ENCODE results near the gene EHD2. TPM values are rescaled to one million over a fixed set of nuclear protein-coding genes. Genes with fewer than 3 reads are reported as not detected.

The EHD2 gene
- total and polyA plus RNA-seq, 7 experiments from 2014 or later, result 0.15 to 0.37 (median 0.19) TPM; not detected in 4

DNA sequence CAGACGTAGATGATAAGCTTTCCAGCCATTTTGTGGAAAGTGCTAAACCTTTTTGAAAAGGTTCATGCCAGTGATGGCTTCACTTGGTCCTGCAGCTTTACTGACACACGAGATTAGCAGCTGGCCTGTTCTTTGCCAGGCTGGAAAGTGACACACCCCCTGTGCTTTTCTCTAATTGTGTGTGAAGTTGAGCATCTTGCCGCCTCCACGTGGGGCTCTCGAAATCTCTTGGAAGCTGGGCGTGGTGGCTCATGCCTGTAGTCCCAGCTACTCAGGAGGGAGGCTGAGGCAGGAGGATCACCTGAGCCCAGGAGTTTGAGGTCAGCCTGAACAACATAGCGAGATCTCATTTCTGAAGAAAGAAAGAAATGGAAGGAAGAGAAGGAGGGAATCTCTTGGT lies 25.3 kb upstream of the EHD2 start:
- H3K9me3 Mint-ChIP-seq, result no peaks in the 10 kb centered on the region
- no peaks in the 10 kb centered on the region for H3K27me3 Mint-ChIP-seq
- no peak for ATAC-seq
- DNase-seq, result no peak
- H3K36me3 Mint-ChIP-seq, result peaks cover 0 to 26% (median 11%) of the 10 kb centered on the region in 5 donors
- ChIA-PET POLR2A (no interaction called here), CTCF (interaction anchor here (0.6 to 1.7 kb wide), 2 partner anchors 11 to 212 kb away, joined by 3 read pairs; no protein-coding TSS in a partner anchor)
- H3K36me3 ChIP-seq (ENCODE audit: control insufficient read depth in 2 of 3, insufficient read depth in 3 of 3, low read length in 3 of 3), result peaks cover 0 to 27% (median 0%) of the 10 kb centered on the region in 3 experiments
- H3K4me3 Mint-ChIP-seq, result peak overlapping the region in 1 of 10 donors; percentile 23
- intact Hi-C loops (cut with micrococcal nuclease), result no loop called here
- peak overlapping the region in 4 of 9 donors; percentile 20 to 69 (median 56) for H3K27ac Mint-ChIP-seq
- no peaks in the 10 kb centered on the region for H3K4me1 ChIP-seq (ENCODE audit: control insufficient read depth in 2 of 2, insufficient read depth in 2 of 2, low read length in 2 of 2)
- H3K9me3 ChIP-seq (ENCODE audit: control insufficient read depth in 2 of 3, low read length in 3 of 3), result no peaks in the 10 kb centered on the region
- H3K4me3 ChIP-seq (ENCODE audit: low read length), result no peak overlapping the region
- peaks cover 0 to 5% (median 0%) of the 10 kb centered on the region in 7 donors for H3K4me1 Mint-ChIP-seq
- H3K27ac ChIP-seq (ENCODE audit: low read depth, low read length), result no peak overlapping the region
- H3K27me3 ChIP-seq (ENCODE audit: control insufficient read depth in 2 of 2, insufficient read depth in 2 of 2, low read length in 2 of 2), result no peaks in the 10 kb centered on the region

GRCh38 chr19:47691090-47691489 lies 22.1 kb upstream of the EHD2 start:
- DNase-seq, result no peak
- Histone ChIP-seq H3K27ac (ENCODE audit: low read depth, low read length) (no peak overlapping the region), H3K36me3 (ENCODE audit: control insufficient read depth in 2 of 3, insufficient read depth in 3 of 3, low read length in 3 of 3) (peaks cover 0 to 33% (median 0%) of the 10 kb centered on the region in 3 experiments), H3K27me3 (ENCODE audit: control insufficient read depth in 2 of 2, insufficient read depth in 2 of 2, low read length in 2 of 2) (no peaks in the 10 kb centered on the region), H3K4me1 (ENCODE audit: control insufficient read depth in 2 of 2, insufficient read depth in 2 of 2, low read length in 2 of 2) (no peaks in the 10 kb centered on the region), H3K9me3 (ENCODE audit: control insufficient read depth in 2 of 3, low read length in 3 of 3) (no peaks in the 10 kb centered on the region), H3K4me3 (ENCODE audit: low read length) (no peak overlapping the region)
- ATAC-seq, result no peak
- Mint-ChIP-seq H3K27ac (peak overlapping the region in 1 of 9 donors; percentile 43), H3K4me3 (no peak overlapping the region), H3K4me1 (peaks cover 0 to 4% (median 0%) of the 10 kb centered on the region in 7 donors), H3K36me3 (peaks cover 0 to 24% (median 6%) of the 10 kb centered on the region in 5 donors), H3K9me3 (no peaks in the 10 kb centered on the region), H3K27me3 (no peaks in the 10 kb centered on the region)
- POLR2A ChIA-PET, result interaction anchor here (0.9 kb wide), 1 partner anchor 26 kb away, joined by 3 read pairs; no protein-coding TSS in a partner anchor
- CTCF ChIA-PET, result interaction anchor here (1.1 kb wide), 1 partner anchor 255 kb away, joined by 3 read pairs; no protein-coding TSS in a partner anchor
- intact Hi-C loops (cut with micrococcal nuclease), result no loop called here

- ChIA-PET CTCF (no interaction called here), POLR2A (no interaction called here)
- intact Hi-C loops (cut with micrococcal nuclease), result no loop called here
- Mint-ChIP-seq H3K4me1 (peaks cover 0 to 4% (median 0%) of the 10 kb centered on the region in 7 donors), H3K9me3 (no peaks in the 10 kb centered on the region), H3K27me3 (no peaks in the 10 kb centered on the region), H3K36me3 (peaks cover 0 to 20% (median 6%) of the 10 kb centered on the region in 5 donors), H3K27ac (no peak overlapping the region), H3K4me3 (no peak overlapping the region)
- Histone ChIP-seq H3K4me3 (ENCODE audit: low read length) (no peak overlapping the region), H3K27me3 (ENCODE audit: control insufficient read depth in 2 of 2, insufficient read depth in 2 of 2, low read length in 2 of 2) (no peaks in the 10 kb centered on the region), H3K27ac (ENCODE audit: low read depth, low read length) (no peak overlapping the region), H3K36me3 (ENCODE audit: control insufficient read depth in 2 of 3, insufficient read depth in 3 of 3, low read length in 3 of 3) (peaks cover 0 to 40% (median 0%) of the 10 kb centered on the region in 3 experiments), H3K9me3 (ENCODE audit: control insufficient read depth in 2 of 3, low read length in 3 of 3) (no peaks in the 10 kb centered on the region), H3K4me1 (ENCODE audit: control insufficient read depth in 2 of 2, insufficient read depth in 2 of 2, low read length in 2 of 2) (no peaks in the 10 kb centered on the region)
- ATAC-seq (no peak), DNase-seq (no peak)
These were observed 21.4 kb upstream of the EHD2 start for GRCh38 chr19:47691782-47692181.

- H3K9me3 Mint-ChIP-seq, result no peaks in the 10 kb centered on the region
- Histone ChIP-seq H3K27ac (ENCODE audit: low read depth, low read length) (no peak overlapping the region), H3K36me3 (ENCODE audit: control insufficient read depth in 2 of 3, insufficient read depth in 3 of 3, low read length in 3 of 3) (peaks cover 0 to 44% (median 0%) of the 10 kb centered on the region in 3 experiments), H3K4me3 (ENCODE audit: low read length) (no peak overlapping the region), H3K4me1 (ENCODE audit: control insufficient read depth in 2 of 2, insufficient read depth in 2 of 2, low read length in 2 of 2) (no peaks in the 10 kb centered on the region), H3K9me3 (ENCODE audit: control insufficient read depth in 2 of 3, low read length in 3 of 3) (no peaks in the 10 kb centered on the region), H3K27me3 (ENCODE audit: control insufficient read depth in 2 of 2, insufficient read depth in 2 of 2, low read length in 2 of 2) (no peaks in the 10 kb centered on the region)
- peaks cover 0 to 16% (median 6%) of the 10 kb centered on the region in 5 donors for H3K36me3 Mint-ChIP-seq
- no peak overlapping the region for H3K4me3 Mint-ChIP-seq
- DNase-seq (no peak), ATAC-seq (no peak)
- no peaks in the 10 kb centered on the region for H3K27me3 Mint-ChIP-seq
- intact Hi-C loops (cut with micrococcal nuclease), result no loop called here
- no peak overlapping the region for H3K27ac Mint-ChIP-seq
- CTCF ChIA-PET, result no interaction called here
- POLR2A ChIA-PET, result interaction anchor here (0.8 kb wide), 1 partner anchor 31 kb away, joined by 3 read pairs; no protein-coding TSS in a partner anchor
- H3K4me1 Mint-ChIP-seq, result peaks cover 0 to 6% (median 3%) of the 10 kb centered on the region in 7 donors
These were observed 19.7 kb upstream of the EHD2 start for GRCh38 chr19:47693489-47693888.

- Mint-ChIP-seq H3K4me1 (peaks cover 0 to 6% (median 3%) of the 10 kb centered on the region in 7 donors), H3K27ac (no peak overlapping the region), H3K4me3 (no peak overlapping the region), H3K27me3 (no peaks in the 10 kb centered on the region), H3K9me3 (no peaks in the 10 kb centered on the region), H3K36me3 (peaks cover 0 to 16% (median 6%) of the 10 kb centered on the region in 5 donors)
- Histone ChIP-seq H3K4me3 (ENCODE audit: low read length) (no peak overlapping the region), H3K9me3 (ENCODE audit: control insufficient read depth in 2 of 3, low read length in 3 of 3) (no peaks in the 10 kb centered on the region), H3K36me3 (ENCODE audit: control insufficient read depth in 2 of 3, insufficient read depth in 3 of 3, low read length in 3 of 3) (peaks cover 0 to 48% (median 0%) of the 10 kb centered on the region in 3 experiments), H3K4me1 (ENCODE audit: control insufficient read depth in 2 of 2, insufficient read depth in 2 of 2, low read length in 2 of 2) (no peaks in the 10 kb centered on the region), H3K27ac (ENCODE audit: low read depth, low read length) (no peak overlapping the region), H3K27me3 (ENCODE audit: control insufficient read depth in 2 of 2, insufficient read depth in 2 of 2, low read length in 2 of 2) (no peaks in the 10 kb centered on the region)
- ChIA-PET CTCF (no interaction called here), POLR2A (no interaction called here)
- DNase-seq (no peak), ATAC-seq (no peak)
- intact Hi-C loops (cut with micrococcal nuclease), result no loop called here
These were observed 19.3 kb upstream of the EHD2 start for GRCh38 chr19:47693903-47694302.

DNA sequence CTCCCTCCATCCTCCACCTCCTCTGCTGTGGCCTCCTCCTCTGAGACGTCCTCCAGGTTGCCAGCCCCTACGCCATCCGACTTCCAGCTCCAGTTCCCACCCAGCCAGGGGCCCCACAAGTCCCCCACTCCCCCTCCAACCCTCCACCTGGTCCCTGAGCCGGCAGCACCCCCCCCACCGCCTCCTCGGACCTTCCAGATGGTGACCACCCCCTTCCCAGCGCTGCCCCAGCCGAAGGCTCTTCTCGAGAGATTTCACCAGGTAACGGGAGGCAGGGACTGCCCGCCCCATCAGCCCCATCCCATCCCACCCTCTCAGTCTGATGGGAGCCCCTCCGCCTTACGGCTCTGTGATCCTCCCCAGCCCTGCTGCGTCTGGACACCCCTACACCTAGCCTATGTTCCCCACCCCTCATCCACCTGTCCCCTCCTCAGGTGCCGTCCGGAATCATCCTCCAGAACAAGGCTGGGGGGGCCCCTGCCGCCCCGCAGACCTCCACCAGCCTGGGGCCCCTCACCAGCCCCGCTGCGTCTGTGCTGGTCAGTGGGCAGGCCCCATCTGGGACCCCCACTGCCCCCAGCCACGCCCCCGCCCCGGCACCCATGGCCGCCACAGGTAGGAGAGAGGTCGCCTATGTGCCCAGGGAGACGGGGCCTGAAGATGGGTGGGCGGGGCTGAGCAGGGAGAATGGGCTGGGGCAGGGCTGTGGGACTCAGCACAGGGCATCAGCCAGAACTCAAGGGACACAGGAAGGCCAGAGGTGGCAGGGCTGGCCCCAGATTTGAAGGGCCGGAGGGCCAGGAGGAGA lies 18.6 kb upstream of the EHD2 start:
- ATAC-seq, result no peak
- Mint-ChIP-seq H3K27me3 (no peaks in the 10 kb centered on the region), H3K4me1 (peaks cover 0 to 6% (median 3%) of the 10 kb centered on the region in 7 donors), H3K4me3 (no peak overlapping the region), H3K36me3 (peaks cover 0 to 19% (median 6%) of the 10 kb centered on the region in 5 donors), H3K27ac (no peak overlapping the region), H3K9me3 (no peaks in the 10 kb centered on the region)
- intact Hi-C loops (cut with micrococcal nuclease), result loop anchor here in 1 of 2 donors (5.0 kb wide), 3 partner anchors 48 to 397 kb away; no protein-coding TSS in a partner anchor
- Histone ChIP-seq H3K9me3 (ENCODE audit: control insufficient read depth in 2 of 3, low read length in 3 of 3) (no peaks in the 10 kb centered on the region), H3K4me1 (ENCODE audit: control insufficient read depth in 2 of 2, insufficient read depth in 2 of 2, low read length in 2 of 2) (no peaks in the 10 kb centered on the region), H3K27me3 (ENCODE audit: control insufficient read depth in 2 of 2, insufficient read depth in 2 of 2, low read length in 2 of 2) (no peaks in the 10 kb centered on the region), H3K27ac (ENCODE audit: low read depth, low read length) (no peak overlapping the region), H3K4me3 (ENCODE audit: low read length) (no peak overlapping the region), H3K36me3 (ENCODE audit: control insufficient read depth in 2 of 3, insufficient read depth in 3 of 3, low read length in 3 of 3) (peaks cover 0 to 55% (median 0%) of the 10 kb centered on the region in 3 experiments)
- DNase-seq, result no peak
- ChIA-PET CTCF (no interaction called here), POLR2A (no interaction called here)

Measured in naive thymus-derived CD4-positive, alpha-beta T cell (primary cell).